Endometrial microvascular endothelial cells (primary cell): Measurements from ENCODE around the gene PPP2R2B. TPM values are rescaled to one million over a fixed set of nuclear protein-coding genes. Genes with fewer than 3 reads are reported as not detected.
"Not testable (repeated sequence)": the region's sequence is repeated elsewhere in the genome, so short reads cannot be mapped to it uniquely, and the experiment has no call there.

Experiments used
- in situ Hi-C: cut with HindIII; loops from 2 replicates; pipeline ENCODE4 v1.10.0; 2017; ENCODE audit warnings: low sequenced_read_pairs, low pct_unique_long_range_greater_than_20kb; ENCODE audit errors: inconsistent ontology term
- total RNA-seq: library from RNA; depleted of rRNA; stranded (reverse); fragments of >200 nt; gene quantifications from one replicate; pipeline ENCODE4 v1.2.3, GENCODE V29; 2015; ENCODE audit errors: inconsistent ontology term

Gene PPP2R2B
- total RNA-seq, 1 donor from 2014 or later = not detected

DNA sequence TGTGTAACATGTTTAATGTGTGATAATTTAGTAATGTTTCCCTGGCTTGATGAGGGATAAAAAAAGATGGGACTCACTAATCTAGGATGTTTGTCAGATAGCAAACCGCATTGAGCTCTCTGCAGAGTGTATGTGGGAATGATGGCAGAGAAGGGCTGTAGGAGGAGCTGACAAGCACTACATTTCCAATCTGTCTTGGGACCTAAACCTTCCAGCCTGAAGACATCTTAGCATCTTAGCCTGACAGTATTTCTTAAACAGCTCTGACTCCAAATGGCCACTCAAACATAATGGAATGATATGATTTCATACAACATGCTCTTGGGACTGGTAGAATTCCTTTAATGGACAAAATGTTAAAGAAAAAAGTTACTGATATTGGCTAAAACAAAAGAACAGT, 116.7 kb downstream of the PPP2R2B start:
- in situ Hi-C loops = no loop called here

DNA sequence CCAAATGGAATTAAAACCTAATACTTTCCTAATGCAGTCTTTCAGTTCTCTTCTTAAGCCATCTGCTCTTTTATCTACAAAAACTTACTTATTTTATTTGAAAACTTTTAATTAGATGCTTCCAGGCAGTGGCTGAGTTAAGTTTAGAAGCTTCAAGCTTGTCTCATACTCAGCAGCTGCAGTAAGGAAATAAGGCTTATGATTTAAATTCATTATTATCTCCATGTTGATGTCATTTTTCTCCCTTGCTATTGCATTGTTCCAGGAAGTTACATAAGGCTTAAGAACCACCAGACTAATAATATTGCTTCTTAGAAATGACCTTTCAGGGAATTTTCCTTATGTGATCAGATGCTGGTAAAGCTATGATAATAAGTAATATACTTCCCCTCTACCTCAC, 119.6 kb downstream of the PPP2R2B start:
- in situ Hi-C loops = no loop called here

GRCh38 chr5:146758076-146758475, 120.5 kb downstream of the PPP2R2B start:
- in situ Hi-C loops = no loop called here

DNA sequence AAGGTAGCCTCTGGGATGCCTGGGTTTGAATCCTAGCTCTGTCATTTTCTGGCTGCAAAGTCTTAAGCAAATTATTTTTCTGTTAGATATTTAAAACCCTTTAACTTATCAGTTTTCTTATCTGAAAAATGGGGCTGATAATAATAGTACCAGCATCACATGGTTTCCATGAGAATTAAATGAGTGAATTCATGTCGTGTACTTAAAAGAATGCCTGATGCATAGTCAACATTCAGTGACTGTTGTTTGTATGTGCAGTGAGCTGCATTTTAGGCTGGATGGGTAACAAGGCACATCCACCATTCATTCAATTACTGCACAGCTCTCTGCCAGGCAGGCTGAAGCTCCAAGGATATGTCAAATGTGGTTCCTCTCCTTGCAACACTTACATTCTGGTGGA, 122.0 kb downstream of the PPP2R2B start:
- in situ Hi-C loops = no loop called here

GRCh38 chr5:146755793-146756192, 122.8 kb downstream of the PPP2R2B start:
- in situ Hi-C loops = no loop called here

DNA sequence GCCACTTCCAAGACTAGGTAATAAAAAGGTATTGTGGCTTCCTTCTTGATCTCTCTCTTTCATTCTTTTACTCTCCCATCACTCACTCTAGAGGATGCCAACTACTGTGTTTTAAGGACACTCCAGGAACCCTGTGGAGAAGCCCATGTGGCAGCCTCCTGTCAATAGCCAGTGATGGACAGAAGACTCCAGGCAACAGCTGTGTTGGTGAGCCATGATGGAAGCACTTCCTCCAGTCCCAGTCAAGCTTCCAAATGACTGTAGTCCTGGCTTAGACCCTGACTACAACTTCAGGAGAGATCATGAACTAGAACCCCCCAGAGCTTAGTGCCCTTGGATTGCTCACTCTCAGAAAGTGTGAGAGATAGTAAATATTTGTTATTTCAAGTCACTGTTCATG, 123.9 kb downstream of the PPP2R2B start:
- in situ Hi-C loops = no loop called here

GRCh38 chr5:146753641-146754040, 124.9 kb downstream of the PPP2R2B start:
- in situ Hi-C loops = no loop called here

GRCh38 chr5:146751781-146752401, 126.7 kb downstream of the PPP2R2B start:
- in situ Hi-C loops = no loop called here

DNA sequence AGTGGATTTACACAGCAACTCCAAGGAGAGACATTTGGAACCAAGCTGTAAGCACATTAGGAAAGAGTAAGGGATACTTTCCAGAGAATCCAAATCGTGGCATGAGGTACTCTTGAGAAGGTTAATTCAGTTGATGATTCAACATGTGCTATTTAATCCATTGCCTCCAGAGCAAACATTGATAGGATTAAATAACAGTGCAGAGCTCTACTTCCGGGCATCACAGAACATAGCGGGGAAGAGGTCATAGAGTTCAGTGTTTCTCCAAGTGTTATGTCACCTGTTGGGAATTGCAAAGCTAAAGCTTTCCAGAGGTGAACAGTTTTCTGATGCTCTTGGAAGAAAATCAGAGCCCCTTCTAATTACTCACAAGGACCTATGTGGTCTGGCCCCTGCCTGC, 127.5 kb downstream of the PPP2R2B start:
- in situ Hi-C loops = no loop called here

DNA sequence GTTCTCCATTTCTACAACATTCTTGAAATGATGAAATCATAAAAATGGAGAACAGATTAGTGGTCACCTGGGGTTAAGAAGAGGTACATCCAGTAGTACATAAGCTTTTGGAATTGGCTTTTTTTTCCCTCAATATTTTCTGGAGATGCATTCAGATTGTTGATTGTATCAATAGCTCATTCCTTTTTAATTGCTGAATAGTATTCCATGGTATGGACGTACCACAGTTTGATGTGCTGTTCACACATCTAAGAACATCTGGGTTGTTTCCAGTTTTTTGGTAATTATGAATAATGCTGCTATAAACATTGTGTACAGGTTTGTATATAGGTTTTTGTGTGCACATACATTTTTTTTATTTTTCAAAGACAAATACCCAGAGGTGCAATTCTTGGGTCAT, 130.0 kb downstream of the PPP2R2B start:
- in situ Hi-C loops = no loop called here

DNA sequence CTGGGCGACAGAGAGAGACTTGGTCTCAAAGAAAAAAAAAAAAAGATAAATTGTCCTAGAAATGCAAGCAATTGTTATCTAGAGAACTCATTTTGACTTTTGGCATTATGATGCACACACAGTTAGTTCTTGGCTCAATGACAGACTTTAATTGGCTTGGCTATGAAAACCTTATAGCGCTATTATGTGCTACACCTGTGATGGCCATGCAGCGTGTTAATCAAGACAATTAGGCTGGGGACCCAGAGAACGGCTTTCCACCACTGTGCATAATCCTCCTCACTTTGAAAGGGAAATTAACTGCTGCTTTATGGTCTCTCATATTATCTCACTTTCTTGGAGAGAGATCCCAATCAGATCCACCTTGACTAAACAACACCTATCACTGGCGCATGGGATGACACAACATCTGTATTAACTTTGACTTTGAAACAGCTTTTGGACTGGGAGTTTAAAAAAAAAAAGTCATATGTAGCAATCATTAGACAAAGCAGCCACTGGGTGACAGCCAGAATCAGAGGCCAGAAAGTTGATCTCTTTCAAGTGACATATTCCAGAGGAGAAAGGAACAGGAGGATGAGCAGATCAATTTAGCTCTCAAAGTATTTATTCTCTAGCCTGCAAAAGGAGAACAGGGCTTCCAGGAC, 132.5 kb downstream of the PPP2R2B start:
- in situ Hi-C loops = no loop called here

DNA sequence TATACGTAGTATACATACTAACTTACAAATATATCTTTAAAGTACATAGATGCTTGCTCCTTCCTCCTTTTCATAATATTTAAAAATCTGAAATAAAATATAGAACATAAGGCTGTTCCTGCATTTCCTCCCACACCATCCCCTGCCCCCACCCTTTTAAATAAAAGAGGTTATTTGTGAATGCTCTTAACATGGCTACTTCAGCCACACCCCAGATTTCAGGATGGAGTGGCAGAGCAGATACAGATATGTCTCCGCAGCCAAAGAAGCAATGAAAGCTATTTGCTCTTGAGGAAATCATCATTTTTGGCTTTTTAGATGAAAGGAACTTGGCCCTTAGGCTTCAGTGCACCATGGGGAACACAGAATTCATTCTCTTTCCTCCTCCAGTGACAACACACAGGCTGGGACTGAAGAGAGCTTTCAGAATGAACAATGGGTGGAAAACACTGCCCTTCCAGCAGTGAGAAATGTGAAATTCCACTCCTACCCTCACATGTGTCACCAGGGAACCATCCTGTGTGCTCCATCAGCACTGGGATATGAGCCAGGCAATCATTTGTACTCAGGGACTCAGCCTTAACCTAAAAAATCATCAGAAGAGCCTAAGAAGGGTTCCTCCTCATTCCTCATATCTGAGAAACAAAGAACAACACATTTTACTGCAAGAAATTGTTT, 134.3 kb downstream of the PPP2R2B start:
- in situ Hi-C loops = no loop called here

DNA sequence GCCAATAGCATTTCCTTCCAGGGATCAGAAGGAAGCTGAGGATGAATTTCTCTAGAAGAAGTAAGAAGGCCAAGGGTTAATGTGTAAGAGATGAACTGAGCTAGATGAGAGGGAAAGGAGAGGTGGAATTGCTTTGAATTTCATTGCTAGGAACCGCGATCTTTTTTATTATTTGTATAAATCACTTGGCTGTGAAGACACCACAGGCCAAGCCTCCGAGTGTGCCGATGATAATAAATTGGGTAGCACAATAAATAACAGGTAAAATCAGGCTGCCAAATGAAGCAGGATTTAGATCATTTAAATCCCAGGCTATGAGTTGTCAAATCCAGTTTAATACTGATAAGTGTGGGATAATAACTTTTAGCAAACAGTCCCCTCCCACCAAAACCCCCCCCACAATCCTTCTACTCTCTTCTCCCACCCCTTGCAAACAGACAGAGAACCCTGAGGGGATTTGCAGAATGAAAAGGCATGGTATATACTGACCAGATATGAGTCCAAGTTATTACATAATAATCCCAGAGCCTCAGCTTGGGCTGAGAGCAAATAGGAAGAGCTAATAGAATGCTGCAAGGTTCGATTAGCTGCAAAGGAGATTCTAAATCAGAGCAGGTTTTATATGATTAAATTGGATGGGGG, 143.5 kb downstream of the PPP2R2B start:
- in situ Hi-C loops = no loop called here

DNA sequence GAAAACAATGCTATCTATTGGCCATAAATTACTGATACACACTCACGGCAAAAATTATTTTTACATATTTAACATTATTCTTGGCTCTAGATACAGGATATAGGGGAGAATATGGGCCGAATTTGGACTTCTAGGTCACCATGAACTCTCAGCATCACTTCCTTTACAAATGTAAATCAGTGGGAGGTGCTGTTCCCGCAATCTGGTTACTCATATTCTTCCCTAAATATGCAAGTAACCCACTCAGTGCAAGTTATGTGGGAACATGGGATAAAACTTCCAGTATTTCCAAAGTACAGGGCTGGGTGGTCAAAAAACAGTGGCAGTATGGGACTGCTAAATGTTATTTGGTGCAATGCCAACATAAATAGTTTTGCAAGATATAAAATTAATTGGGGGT, 145.6 kb downstream of the PPP2R2B start:
- in situ Hi-C loops = no loop called here

GRCh38 chr5:146731909-146732659, 146.5 kb downstream of the PPP2R2B start:
- in situ Hi-C loops = no loop called here

- in situ Hi-C loops = not testable (repeated sequence)
Measured at GRCh38 chr5:146728746-146729145, 149.8 kb downstream of the PPP2R2B start.

- in situ Hi-C loops = no loop called here
Measured at GRCh38 chr5:146726891-146727290, 151.7 kb downstream of the PPP2R2B start.

DNA sequence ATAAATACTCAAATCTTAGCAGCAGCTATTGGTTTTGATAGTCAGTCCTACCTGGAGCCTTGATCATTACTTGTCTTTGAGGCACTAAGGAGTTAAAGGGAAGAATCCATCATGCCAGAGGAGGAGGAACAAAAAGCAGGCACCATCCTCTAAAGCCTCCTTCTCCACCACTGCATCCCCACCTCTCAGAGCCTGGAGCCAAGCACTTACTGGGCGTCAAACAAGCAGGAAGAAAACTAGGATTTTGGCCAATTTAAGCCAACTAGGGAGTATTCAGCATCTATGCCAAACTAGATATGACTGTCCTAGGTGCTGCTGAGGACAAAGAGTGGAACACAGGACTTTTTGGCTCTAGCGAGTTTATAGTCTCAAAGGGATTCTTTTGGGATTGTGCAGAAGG, 152.5 kb downstream of the PPP2R2B start:
- in situ Hi-C loops = no loop called here

DNA sequence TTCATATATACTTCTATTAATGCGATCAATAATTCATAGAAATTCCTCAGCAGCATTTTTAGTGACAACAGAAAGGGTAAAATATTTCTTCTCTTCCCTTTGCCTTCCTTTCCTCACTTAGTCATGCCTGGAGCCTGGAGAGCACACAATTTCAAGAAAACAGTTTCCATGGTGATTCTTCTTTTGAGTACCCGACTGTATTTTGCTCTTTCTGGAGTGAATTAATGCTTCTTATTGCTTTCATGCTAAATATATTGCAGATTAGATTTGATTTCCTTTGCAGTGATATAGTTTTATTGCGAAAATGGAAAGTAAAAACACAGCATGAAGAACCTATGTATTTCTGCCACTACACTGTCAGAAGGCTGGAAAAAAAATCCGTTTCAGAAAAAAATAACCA, 153.5 kb downstream of the PPP2R2B start:
- in situ Hi-C loops = no loop called here
